ENCODE data around the gene SLC8A1.

Gene SLC8A1

GRCh38 chr2:40304340-40304739, 147.6 kb downstream of the SLC8A1 start:
- DNase-seq: no peak

GRCh38 chr2:40303746-40304145, 148.1 kb downstream of the SLC8A1 start:
- no peak for DNase-seq

GRCh38 chr2:40302751-40303325, 149.1 kb downstream of the SLC8A1 start:
- no peak for DNase-seq

GRCh38 chr2:40300391-40300790, 151.5 kb downstream of the SLC8A1 start:
- no peak for DNase-seq

- DNase-seq: no peak
Measured at GRCh38 chr2:40299781-40300180, 152.1 kb downstream of the SLC8A1 start.

- DNase-seq: no peak
Measured at GRCh38 chr2:40299173-40299572, 152.7 kb downstream of the SLC8A1 start.

- DNase-seq: no peak
Measured at GRCh38 chr2:40298026-40298425, 153.9 kb downstream of the SLC8A1 start.

GRCh38 chr2:40292291-40292690, 159.6 kb downstream of the SLC8A1 start:
- no peak for DNase-seq

GRCh38 chr2:40289771-40290404, 162.0 kb downstream of the SLC8A1 start:
- DNase-seq: no peak

GRCh38 chr2:40287773-40288172, 164.1 kb downstream of the SLC8A1 start:
- no peak for DNase-seq

- no peak for DNase-seq
Measured at GRCh38 chr2:40287195-40287594, 164.7 kb downstream of the SLC8A1 start.

GRCh38 chr2:40286721-40287120, 165.2 kb downstream of the SLC8A1 start:
- no peak for DNase-seq

- DNase-seq: no peak
Measured at GRCh38 chr2:40285391-40285790, 166.5 kb downstream of the SLC8A1 start.

GRCh38 chr2:40284797-40285196, 167.1 kb downstream of the SLC8A1 start:
- no peak for DNase-seq

- DNase-seq: no peak
Measured at GRCh38 chr2:40283111-40283909, 168.6 kb downstream of the SLC8A1 start.

GRCh38 chr2:40282428-40282827, 169.5 kb downstream of the SLC8A1 start:
- DNase-seq: no peak

GRCh38 chr2:40281021-40281940, 170.6 kb downstream of the SLC8A1 start:
- DNase-seq: no peak

GRCh38 chr2:40279482-40279881, 172.4 kb downstream of the SLC8A1 start:
- no peak for DNase-seq

- no peak for DNase-seq
Measured at GRCh38 chr2:40279001-40279400, 172.9 kb downstream of the SLC8A1 start.

- no peak for DNase-seq
Measured at GRCh38 chr2:40276076-40276475, 175.8 kb downstream of the SLC8A1 start.

- DNase-seq: no peak
Measured at GRCh38 chr2:40274270-40274669, 177.6 kb downstream of the SLC8A1 start.

- no peak for DNase-seq
Measured at GRCh38 chr2:40273734-40274182, 178.1 kb downstream of the SLC8A1 start.
